Measurements from ENCODE around the gene STAB1.

STAB1 gene

GRCh38 chr3:52534281-52535183 lies 39.4 kb downstream of the STAB1 start:
- DNase-seq (ENCODE audit: low read depth): no peak
- no peak for TF ChIP-seq CTCF (IDR thresholded peaks at IDR 0.05; ENCODE audit: low read depth, low read length, missing control alignments)
- peak overlapping the region; percentile 68 for H3K4me3 ChIP-seq (ENCODE audit: low read depth, low read length)

GRCh38 chr3:52535411-52536111 lies 40.4 kb downstream of the STAB1 start:
- DNase-seq (ENCODE audit: low read depth): no peak
- no peak overlapping the region; the same call in 1 of the 2 replicates for H3K4me3 ChIP-seq (ENCODE audit: low read depth, low read length)
- TF ChIP-seq CTCF (IDR thresholded peaks at IDR 0.05; ENCODE audit: low read depth, low read length, missing control alignments): no peak

GRCh38 chr3:52536112-52536368 lies 40.9 kb downstream of the STAB1 start:
- no peak for DNase-seq (ENCODE audit: low read depth)
- H3K4me3 ChIP-seq (ENCODE audit: low read depth, low read length): no peak overlapping the region; the same call in 1 of the 2 replicates

GRCh38 chr3:52536369-52537164 lies 41.4 kb downstream of the STAB1 start, which contains the start of gene UQCC5:
Gene UQCC5, plus strand, starts transcription at chr3:52536605. Its CDS starts 151 bp downstream, at chr3:52536756.
- TF ChIP-seq CTCF (IDR thresholded peaks at IDR 0.05; ENCODE audit: low read depth, low read length, missing control alignments): no peak
- peak; percentile 94 for DNase-seq (ENCODE audit: low read depth)
- peak within 1 kb of the TSS; percentile 67 for H3K4me3 ChIP-seq (ENCODE audit: low read depth, low read length)

More at GRCh38 chr3:52536112-52536368, 40.9 kb downstream of the STAB1 start:
- TF ChIP-seq CTCF (IDR thresholded peaks at IDR 0.05; ENCODE audit: low read depth, low read length, missing control alignments): no peak

GRCh38 chr3:52537165-52537620 lies 42.1 kb downstream of the STAB1 start:
- TF ChIP-seq CTCF (IDR thresholded peaks at IDR 0.05; ENCODE audit: low read depth, low read length, missing control alignments): peak; percentile 4
- peak overlapping the region; percentile 67 for H3K4me3 ChIP-seq (ENCODE audit: low read depth, low read length)
- no peak for DNase-seq (ENCODE audit: low read depth)

GRCh38 chr3:52537726-52538421 lies 42.7 kb downstream of the STAB1 start:
- no peak for DNase-seq (ENCODE audit: low read depth)
- TF ChIP-seq CTCF (IDR thresholded peaks at IDR 0.05; ENCODE audit: low read depth, low read length, missing control alignments): no peak
- H3K4me3 ChIP-seq (ENCODE audit: low read depth, low read length): peak overlapping the region; percentile 67

Data from GM12864 (cell line).